GM12873 (cell line): ENCODE measurements around the gene SRSF3.

Source experiments
- CTCF ChIP-seq: IDR thresholded peaks from 2 replicates; pipeline ENCODE4 v1.5.1; 2012; ENCODE audit warnings: low read depth, mild to moderate bottlenecking, moderate library complexity, low read length, control low read depth; ENCODE audit not compliant: insufficient read depth; ENCODE audit errors: missing control alignments

SRSF3 gene

GRCh38 chr6:36642913-36643817 lies 49.0 kb downstream of the SRSF3 start:
- no peak for TF ChIP-seq CTCF

DNA sequence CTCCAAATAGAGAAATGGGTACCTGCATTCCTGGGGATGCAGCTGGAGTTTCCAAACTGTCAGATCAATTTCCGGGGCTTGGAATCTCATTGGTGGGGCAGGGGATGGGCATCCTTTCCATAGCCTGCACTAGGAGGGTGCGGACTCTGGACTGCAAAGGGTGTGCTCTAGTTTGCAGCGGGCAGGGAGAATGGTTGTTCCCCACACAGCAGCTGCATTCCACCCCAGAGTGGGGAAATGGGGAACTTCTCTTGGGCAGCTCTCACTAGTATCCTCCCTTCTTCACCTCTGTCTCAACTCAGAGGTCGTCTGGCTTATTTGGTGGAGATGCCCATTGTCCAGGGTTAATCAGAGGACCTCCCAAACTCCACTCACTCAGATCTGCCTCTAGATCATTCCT lies 49.8 kb downstream of the SRSF3 start:
- no peak for TF ChIP-seq CTCF

DNA sequence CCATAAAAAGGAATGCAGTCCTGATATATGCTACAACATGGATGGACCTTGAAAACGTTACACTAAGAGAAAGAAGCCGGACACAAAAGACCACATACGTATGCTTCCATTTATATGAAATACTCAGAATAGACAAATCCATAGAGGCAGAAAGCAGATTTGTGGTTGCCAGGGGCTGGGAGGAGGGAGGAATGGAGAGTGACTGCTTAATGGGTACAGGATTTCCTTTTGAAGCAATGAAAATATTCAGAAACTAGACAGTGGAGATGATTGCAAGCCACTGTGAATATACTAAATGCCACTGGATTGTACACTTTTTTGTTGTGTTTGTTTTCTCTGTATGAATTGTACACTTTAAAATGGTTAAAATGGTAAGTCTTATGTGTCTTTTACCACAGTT lies 54.9 kb downstream of the SRSF3 start:
- no peak for TF ChIP-seq CTCF

GRCh38 chr6:36649701-36650484 lies 55.7 kb downstream of the SRSF3 start:
- no peak for TF ChIP-seq CTCF

DNA sequence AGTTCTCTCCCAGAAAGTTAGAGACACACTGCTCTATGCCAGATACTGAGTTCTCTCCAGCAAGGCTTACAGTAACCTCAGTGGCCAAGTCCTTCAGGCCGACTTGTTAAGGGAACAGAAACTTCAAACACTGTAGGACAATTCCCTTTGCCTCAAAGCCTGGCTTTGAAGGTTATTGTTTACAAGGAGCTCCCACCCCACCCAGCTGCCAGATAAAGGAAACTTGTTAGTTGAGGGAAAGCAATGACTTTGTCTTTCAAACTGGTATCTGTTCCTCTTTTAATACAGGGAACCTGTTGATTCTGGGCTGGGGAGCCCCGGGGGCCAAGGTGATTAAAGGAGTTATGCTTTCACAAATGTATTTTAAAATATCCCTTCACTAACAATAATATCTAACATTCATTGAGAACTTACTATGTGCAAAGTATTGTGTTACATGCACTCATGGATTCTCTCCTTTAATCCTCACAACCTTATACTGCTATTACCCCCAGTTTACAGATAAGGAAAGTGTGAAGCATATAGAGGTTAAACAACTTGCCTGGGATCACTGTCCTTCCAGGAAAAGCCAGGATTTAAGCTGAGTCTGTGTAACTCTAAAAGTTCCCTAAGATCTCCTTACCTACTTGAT lies 56.8 kb downstream of the SRSF3 start:
- TF ChIP-seq CTCF = no peak

- no peak for TF ChIP-seq CTCF
Measured at GRCh38 chr6:36651659-36652379, 57.7 kb downstream of the SRSF3 start.
